HepG2 (cell line): ENCODE results near the gene CYP26A1. TPM values are rescaled to one million over a fixed set of nuclear protein-coding genes. Genes with fewer than 3 reads are reported as not detected.
A peak's percentile ranks its signal among the peaks of the same experiment; 100 is the strongest.

Source experiments
- AHR ChIP-seq: IDR thresholded peaks from 2 replicates; pipeline ENCODE4 v1.6.1; 2018; ENCODE audit warnings: missing genetic modification reagents, missing compliant biosample characterization
- ATM ChIP-seq: fragments of 450-650 bp; IDR thresholded peaks from 2 replicates; pipeline ENCODE4 v1.7.1; 2017; ENCODE audit warnings: mild to moderate bottlenecking, borderline replicate concordance
- CENPT ChIP-seq: sonication (generic); formaldehyde crosslinking; IDR thresholded peaks from 2 replicates; pipeline ENCODE4 v1.8.0; 2022; ENCODE audit warnings: low read depth, mild to moderate bottlenecking, moderate library complexity, missing genetic modification reagents
- CHD2 ChIP-seq: IDR thresholded peaks from 2 replicates; pipeline ENCODE4 v1.6.1; 2011; ENCODE audit warnings: low read depth, low read length, improper control_type of control experiment
- KMT2A ChIP-seq: sonication (generic); formaldehyde crosslinking; IDR thresholded peaks from 2 replicates; pipeline ENCODE4 v1.4.0; 2020; ENCODE audit warnings: missing genetic modification reagents
- MTERF4 ChIP-seq: sonication (generic); formaldehyde crosslinking; IDR thresholded peaks from 2 replicates; pipeline ENCODE4 v1.8.0; 2023; ENCODE audit warnings: mild to moderate bottlenecking, missing genetic modification reagents
- NCOA2 ChIP-seq: sonication (generic); formaldehyde crosslinking; IDR thresholded peaks from 2 replicates; pipeline ENCODE4 v1.8.0; 2022; ENCODE audit warnings: inconsistent platforms
- NR2F1 ChIP-seq, 2 experiments: fragments of 450-650 bp in 1 of 2; formaldehyde crosslinking in 1 of 2; IDR thresholded peaks; 2 replicates each; pipeline versions ENCODE4 v1.5.0 to v1.6.1; 2016 to 2020; ENCODE audit warnings: mild to moderate bottlenecking in 1 of 2, missing compliant biosample characterization in 1 of 2, missing genetic modification reagents in 1 of 2, moderate library complexity in 1 of 2
- TFAP4 ChIP-seq: sonication (generic); IDR thresholded peaks from 2 replicates; pipeline ENCODE4 v1.6.1; 2016; ENCODE audit warnings: low read depth, borderline replicate concordance
- ZFYVE20 ChIP-seq: sonication (generic); formaldehyde crosslinking; IDR thresholded peaks from 2 replicates; pipeline ENCODE4 v1.8.0; 2023; ENCODE audit warnings: low read depth, mild to moderate bottlenecking, moderate library complexity, missing genetic modification reagents, borderline replicate concordance
- ZNF235 ChIP-seq: sonication (generic); formaldehyde crosslinking; IDR thresholded peaks from 2 replicates; pipeline ENCODE4 v1.8.1; 2023; ENCODE audit warnings: mild to moderate bottlenecking, missing genetic modification reagents, borderline replicate concordance
- ZNF605 ChIP-seq: sonication (generic); formaldehyde crosslinking; IDR thresholded peaks from 2 replicates; pipeline ENCODE4 v1.8.0; 2022; ENCODE audit warnings: mild to moderate bottlenecking, missing genetic modification reagents
- ZNF674 ChIP-seq: sonication (generic); formaldehyde crosslinking; IDR thresholded peaks from 2 replicates; pipeline ENCODE4 v1.5.0; 2020; ENCODE audit warnings: low read depth, mild to moderate bottlenecking, missing genetic modification reagents
- ZNF83 ChIP-seq: sonication (generic); formaldehyde crosslinking; IDR thresholded peaks from 2 replicates; pipeline ENCODE4 v1.4.0; 2020; ENCODE audit warnings: missing genetic modification reagents, mild to moderate bottlenecking, borderline replicate concordance
- polyA plus RNA-seq, 8 experiments: library from polyadenylated mRNA; depleted of rRNA in 3 of 8; stranded (reverse) in 7 of 8; unstranded in 1 of 8; fragments of >200 nt; fragmentation: Illumina TruSeq in 4 of 8; extraction: Trizol in 4 of 8; gene quantifications; 2 replicates each; pipeline versions ENCODE4 v1.2.1 to v1.2.3, GENCODE V29; 2011 to 2016; ENCODE audit warnings: low read depth in 4 of 8, missing spikeins in 1 of 8, mixed read lengths in 1 of 8; ENCODE audit not compliant: insufficient read depth in 1 of 8
- total RNA-seq, 5 experiments: library from RNA; depleted of rRNA; stranded (reverse); fragments of >200 nt; fragmentation: Illumina TruSeq; extraction: Trizol; gene quantifications; 2 replicates each; pipeline ENCODE4 v1.2.3, GENCODE V29; 2016; ENCODE audit warnings: low read depth in 1 of 5
- TF ChIP-seq, protein P1 (sequence below): sonication (generic); formaldehyde crosslinking; IDR thresholded peaks from 2 replicates; pipeline ENCODE4 v1.5.0; 2020; ENCODE audit warnings: mild to moderate bottlenecking, missing genetic modification reagents, moderate library complexity
- TF ChIP-seq, protein P2 (sequence below): sonication (generic); formaldehyde crosslinking; IDR thresholded peaks from 2 replicates; pipeline ENCODE4 v1.4.0; 2020; ENCODE audit warnings: missing genetic modification reagents
- TF ChIP-seq, protein P3 (sequence below): sonication (generic); formaldehyde crosslinking; IDR thresholded peaks from 2 replicates; pipeline ENCODE4 v1.9.0; 2022; ENCODE audit warnings: missing genetic modification reagents, mild to moderate bottlenecking, borderline replicate concordance
- TF ChIP-seq, protein P4 (sequence below): sonication (generic); formaldehyde crosslinking; IDR thresholded peaks from 2 replicates; pipeline ENCODE4 v1.5.1; 2020; ENCODE audit warnings: mild to moderate bottlenecking, missing genetic modification reagents, moderate library complexity

Gene CYP26A1
- total and polyA plus RNA-seq, 2 of the 13 experiments (the other 11 are each of a cell fraction or from before 2014, with no cell fraction given): 0.15 TPM; not detected in 1

DNA sequence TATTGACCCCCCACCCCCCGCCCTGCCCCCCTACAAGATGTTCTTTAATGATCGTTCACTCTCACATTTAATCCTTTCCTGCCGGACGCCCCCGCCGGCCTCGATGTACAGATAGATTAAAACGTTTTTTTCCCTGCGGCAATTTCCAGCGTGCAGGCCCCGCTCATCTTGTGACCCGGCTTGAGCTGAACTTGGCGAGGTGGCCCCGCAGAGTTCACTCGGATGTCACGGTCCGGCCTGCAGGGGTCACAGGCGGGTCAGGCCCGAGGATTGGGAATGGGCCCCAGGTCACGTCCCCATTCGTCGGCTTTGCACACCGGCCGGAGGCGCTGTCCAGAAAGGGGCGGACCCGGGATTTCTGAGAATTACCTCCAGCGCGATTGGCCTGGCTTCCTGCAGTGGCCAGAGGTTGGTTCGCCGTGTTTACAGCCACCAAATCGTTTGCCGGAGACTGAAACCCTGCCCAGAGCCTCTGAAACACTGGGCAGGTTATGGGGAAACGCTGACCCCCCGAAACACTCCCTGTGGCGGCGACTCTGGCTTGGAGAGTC, 1.9 kb upstream of the CYP26A1 start (continued):
- TF ChIP-seq, protein P1, sequence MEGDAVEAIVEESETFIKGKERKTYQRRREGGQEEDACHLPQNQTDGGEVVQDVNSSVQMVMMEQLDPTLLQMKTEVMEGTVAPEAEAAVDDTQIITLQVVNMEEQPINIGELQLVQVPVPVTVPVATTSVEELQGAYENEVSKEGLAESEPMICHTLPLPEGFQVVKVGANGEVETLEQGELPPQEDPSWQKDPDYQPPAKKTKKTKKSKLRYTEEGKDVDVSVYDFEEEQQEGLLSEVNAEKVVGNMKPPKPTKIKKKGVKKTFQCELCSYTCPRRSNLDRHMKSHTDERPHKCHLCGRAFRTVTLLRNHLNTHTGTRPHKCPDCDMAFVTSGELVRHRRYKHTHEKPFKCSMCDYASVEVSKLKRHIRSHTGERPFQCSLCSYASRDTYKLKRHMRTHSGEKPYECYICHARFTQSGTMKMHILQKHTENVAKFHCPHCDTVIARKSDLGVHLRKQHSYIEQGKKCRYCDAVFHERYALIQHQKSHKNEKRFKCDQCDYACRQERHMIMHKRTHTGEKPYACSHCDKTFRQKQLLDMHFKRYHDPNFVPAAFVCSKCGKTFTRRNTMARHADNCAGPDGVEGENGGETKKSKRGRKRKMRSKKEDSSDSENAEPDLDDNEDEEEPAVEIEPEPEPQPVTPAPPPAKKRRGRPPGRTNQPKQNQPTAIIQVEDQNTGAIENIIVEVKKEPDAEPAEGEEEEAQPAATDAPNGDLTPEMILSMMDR (CRISPR knock-in tag): peak; percentile 65
- TF ChIP-seq CHD2 (no peak), KMT2A (peak; percentile 9; the same call in 1 of the 2 replicates), MTERF4 (CRISPR knock-in tag) (no peak), ATM (no peak), TFAP4 (peak; percentile 35; the same call in 1 of the 2 replicates), AHR (CRISPR knock-in tag) (no peak), NCOA2 (CRISPR knock-in tag) (peak; percentile 46), ZNF674 (CRISPR knock-in tag) (no peak), NR2F1 (CRISPR knock-in tag; IDR thresholded peaks at IDR 0.05) (peak; percentile 50 to 74; a peak in 2 of 4 replicates), ZNF235 (CRISPR knock-in tag) (no peak), ZNF83 (CRISPR knock-in tag) (no peak), ZNF605 (CRISPR knock-in tag) (no peak), ZFYVE20 (CRISPR knock-in tag) (no peak), CENPT (CRISPR knock-in tag) (no peak)
- TF ChIP-seq, protein P2, sequence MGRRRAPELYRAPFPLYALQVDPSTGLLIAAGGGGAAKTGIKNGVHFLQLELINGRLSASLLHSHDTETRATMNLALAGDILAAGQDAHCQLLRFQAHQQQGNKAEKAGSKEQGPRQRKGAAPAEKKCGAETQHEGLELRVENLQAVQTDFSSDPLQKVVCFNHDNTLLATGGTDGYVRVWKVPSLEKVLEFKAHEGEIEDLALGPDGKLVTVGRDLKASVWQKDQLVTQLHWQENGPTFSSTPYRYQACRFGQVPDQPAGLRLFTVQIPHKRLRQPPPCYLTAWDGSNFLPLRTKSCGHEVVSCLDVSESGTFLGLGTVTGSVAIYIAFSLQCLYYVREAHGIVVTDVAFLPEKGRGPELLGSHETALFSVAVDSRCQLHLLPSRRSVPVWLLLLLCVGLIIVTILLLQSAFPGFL: no peak
- TF ChIP-seq, protein P3, sequence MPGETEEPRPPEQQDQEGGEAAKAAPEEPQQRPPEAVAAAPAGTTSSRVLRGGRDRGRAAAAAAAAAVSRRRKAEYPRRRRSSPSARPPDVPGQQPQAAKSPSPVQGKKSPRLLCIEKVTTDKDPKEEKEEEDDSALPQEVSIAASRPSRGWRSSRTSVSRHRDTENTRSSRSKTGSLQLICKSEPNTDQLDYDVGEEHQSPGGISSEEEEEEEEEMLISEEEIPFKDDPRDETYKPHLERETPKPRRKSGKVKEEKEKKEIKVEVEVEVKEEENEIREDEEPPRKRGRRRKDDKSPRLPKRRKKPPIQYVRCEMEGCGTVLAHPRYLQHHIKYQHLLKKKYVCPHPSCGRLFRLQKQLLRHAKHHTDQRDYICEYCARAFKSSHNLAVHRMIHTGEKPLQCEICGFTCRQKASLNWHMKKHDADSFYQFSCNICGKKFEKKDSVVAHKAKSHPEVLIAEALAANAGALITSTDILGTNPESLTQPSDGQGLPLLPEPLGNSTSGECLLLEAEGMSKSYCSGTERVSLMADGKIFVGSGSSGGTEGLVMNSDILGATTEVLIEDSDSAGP (CRISPR knock-in tag): peak; percentile 32; the same call in 1 of the 2 replicates
- TF ChIP-seq, protein P4, sequence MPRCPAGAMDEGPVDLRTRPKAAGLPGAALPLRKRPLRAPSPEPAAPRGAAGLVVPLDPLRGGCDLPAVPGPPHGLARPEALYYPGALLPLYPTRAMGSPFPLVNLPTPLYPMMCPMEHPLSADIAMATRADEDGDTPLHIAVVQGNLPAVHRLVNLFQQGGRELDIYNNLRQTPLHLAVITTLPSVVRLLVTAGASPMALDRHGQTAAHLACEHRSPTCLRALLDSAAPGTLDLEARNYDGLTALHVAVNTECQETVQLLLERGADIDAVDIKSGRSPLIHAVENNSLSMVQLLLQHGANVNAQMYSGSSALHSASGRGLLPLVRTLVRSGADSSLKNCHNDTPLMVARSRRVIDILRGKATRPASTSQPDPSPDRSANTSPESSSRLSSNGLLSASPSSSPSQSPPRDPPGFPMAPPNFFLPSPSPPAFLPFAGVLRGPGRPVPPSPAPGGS: peak; percentile 60; the same call in 1 of the 2 replicates
